ENCODE measurements around the gene LENG1.

DNA sequence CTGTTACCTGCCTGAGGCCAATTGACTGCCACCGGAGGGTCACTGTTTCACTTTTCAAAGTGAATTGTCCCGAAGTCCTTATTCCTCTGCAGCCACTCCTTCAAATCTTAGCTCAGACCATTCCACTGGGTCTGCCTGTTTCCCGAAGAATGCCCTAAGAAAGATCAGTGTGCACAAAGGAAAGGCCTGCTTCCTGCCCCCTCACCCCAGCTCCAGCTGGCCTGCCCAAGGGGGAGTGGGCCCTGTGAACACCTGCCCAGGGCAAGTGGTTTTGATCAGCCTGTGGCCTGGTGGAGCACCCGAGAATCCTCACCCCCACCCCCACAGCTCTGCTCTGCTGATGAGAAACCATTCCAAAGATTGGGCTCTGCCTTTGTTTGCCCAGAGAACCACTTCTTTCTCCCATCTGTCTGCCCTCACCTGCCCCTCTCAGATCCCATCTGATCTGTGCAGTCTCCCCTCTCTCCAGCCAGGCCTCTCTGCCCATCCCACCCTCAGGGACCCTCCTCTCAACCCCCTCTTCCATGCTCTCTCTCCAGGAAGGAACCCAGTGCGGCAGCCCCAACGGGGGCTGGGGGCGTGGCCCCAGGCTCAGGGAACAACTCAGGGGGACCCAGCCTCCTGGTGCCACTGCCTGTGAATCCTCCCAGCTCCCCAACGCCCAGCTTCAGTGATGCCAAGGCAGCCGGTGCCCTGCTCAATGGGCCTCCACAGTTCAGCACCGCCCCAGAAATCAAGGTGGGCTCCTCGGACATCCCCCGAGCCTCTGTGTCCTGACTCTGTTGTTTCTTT is 10.3 kb downstream of the LENG1 start:
- TF ChIP-seq, protein P1, sequence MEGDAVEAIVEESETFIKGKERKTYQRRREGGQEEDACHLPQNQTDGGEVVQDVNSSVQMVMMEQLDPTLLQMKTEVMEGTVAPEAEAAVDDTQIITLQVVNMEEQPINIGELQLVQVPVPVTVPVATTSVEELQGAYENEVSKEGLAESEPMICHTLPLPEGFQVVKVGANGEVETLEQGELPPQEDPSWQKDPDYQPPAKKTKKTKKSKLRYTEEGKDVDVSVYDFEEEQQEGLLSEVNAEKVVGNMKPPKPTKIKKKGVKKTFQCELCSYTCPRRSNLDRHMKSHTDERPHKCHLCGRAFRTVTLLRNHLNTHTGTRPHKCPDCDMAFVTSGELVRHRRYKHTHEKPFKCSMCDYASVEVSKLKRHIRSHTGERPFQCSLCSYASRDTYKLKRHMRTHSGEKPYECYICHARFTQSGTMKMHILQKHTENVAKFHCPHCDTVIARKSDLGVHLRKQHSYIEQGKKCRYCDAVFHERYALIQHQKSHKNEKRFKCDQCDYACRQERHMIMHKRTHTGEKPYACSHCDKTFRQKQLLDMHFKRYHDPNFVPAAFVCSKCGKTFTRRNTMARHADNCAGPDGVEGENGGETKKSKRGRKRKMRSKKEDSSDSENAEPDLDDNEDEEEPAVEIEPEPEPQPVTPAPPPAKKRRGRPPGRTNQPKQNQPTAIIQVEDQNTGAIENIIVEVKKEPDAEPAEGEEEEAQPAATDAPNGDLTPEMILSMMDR (tag by site-specific recombination; IDR thresholded peaks at IDR 0.05): no peak
- TF ChIP-seq, protein P2, sequence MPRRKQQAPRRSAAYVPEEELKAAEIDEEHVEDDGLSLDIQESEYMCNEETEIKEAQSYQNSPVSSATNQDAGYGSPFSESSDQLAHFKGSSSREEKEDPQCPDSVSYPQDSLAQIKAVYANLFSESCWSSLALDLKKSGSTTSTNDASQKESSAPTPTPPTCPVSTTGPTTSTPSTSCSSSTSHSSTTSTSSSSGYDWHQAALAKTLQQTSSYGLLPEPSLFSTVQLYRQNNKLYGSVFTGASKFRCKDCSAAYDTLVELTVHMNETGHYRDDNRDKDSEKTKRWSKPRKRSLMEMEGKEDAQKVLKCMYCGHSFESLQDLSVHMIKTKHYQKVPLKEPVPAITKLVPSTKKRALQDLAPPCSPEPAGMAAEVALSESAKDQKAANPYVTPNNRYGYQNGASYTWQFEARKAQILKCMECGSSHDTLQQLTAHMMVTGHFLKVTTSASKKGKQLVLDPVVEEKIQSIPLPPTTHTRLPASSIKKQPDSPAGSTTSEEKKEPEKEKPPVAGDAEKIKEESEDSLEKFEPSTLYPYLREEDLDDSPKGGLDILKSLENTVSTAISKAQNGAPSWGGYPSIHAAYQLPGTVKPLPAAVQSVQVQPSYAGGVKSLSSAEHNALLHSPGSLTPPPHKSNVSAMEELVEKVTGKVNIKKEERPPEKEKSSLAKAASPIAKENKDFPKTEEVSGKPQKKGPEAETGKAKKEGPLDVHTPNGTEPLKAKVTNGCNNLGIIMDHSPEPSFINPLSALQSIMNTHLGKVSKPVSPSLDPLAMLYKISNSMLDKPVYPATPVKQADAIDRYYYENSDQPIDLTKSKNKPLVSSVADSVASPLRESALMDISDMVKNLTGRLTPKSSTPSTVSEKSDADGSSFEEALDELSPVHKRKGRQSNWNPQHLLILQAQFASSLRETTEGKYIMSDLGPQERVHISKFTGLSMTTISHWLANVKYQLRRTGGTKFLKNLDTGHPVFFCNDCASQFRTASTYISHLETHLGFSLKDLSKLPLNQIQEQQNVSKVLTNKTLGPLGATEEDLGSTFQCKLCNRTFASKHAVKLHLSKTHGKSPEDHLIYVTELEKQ (tag by site-specific recombination; IDR thresholded peaks at IDR 0.05; ENCODE audit: borderline replicate concordance): no peak
- TF ChIP-seq, protein P3, sequence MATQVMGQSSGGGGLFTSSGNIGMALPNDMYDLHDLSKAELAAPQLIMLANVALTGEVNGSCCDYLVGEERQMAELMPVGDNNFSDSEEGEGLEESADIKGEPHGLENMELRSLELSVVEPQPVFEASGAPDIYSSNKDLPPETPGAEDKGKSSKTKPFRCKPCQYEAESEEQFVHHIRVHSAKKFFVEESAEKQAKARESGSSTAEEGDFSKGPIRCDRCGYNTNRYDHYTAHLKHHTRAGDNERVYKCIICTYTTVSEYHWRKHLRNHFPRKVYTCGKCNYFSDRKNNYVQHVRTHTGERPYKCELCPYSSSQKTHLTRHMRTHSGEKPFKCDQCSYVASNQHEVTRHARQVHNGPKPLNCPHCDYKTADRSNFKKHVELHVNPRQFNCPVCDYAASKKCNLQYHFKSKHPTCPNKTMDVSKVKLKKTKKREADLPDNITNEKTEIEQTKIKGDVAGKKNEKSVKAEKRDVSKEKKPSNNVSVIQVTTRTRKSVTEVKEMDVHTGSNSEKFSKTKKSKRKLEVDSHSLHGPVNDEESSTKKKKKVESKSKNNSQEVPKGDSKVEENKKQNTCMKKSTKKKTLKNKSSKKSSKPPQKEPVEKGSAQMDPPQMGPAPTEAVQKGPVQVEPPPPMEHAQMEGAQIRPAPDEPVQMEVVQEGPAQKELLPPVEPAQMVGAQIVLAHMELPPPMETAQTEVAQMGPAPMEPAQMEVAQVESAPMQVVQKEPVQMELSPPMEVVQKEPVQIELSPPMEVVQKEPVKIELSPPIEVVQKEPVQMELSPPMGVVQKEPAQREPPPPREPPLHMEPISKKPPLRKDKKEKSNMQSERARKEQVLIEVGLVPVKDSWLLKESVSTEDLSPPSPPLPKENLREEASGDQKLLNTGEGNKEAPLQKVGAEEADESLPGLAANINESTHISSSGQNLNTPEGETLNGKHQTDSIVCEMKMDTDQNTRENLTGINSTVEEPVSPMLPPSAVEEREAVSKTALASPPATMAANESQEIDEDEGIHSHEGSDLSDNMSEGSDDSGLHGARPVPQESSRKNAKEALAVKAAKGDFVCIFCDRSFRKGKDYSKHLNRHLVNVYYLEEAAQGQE (tag by site-specific recombination; IDR thresholded peaks at IDR 0.05): no peak
- no peak for TF ChIP-seq ZNF175 (tag by site-specific recombination; IDR thresholded peaks at IDR 0.05)
